Forelimb muscle (tissue), 1 donor: ENCODE results near the gene TCF15. TPM values are rescaled to one million over a fixed set of nuclear protein-coding genes. Genes with fewer than 3 reads are reported as not detected.

ENCODE experiments used
- DNase-seq: peaks from one replicate; pipeline ENCODE4 v3.0.0-alpha.2; 2013; ENCODE audit warnings: low read depth
- polyA plus RNA-seq: library from polyadenylated mRNA; unstranded; fragments of 120-200 nt; gene quantifications from one replicate; pipeline ENCODE4 v1.2.1, GENCODE V29; 2013; ENCODE audit not compliant: insufficient read length

Gene TCF15
- polyA plus RNA-seq: 5.3 TPM

- no peak for DNase-seq
Observed at GRCh38 chr20:610130-611046, at the start of gene TCF15. TCF15 (minus strand) TSS chr20:610309; CDS start chr20:610237, 72 bp downstream.

DNA sequence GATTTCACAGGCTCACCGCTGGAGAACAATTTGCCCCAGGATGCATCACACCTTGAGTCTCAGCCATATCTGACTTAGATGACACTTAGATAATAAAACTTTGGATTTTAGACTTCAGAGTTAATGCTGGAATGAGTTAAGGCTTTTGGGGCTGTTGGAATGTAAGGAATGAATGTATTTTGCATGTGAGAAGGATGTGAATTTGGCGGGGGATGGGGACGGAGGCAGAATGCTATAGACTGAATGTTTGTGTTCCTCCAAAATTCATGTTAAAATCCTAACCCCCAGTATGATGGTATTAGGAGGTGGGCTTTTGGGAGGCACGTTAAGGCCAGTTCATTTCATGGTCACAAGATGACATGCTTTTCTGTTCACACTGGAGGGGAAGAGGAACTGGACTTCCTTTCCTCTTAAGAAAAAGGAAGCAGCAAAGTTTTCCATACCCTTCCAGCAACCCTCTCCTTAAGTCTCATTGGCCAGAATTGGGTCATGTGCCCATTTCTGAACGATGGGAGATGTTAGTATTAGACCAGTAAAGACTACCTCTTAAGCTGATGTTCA is 48.7 kb upstream of the TCF15 start:
- DNase-seq: no peak

DNA sequence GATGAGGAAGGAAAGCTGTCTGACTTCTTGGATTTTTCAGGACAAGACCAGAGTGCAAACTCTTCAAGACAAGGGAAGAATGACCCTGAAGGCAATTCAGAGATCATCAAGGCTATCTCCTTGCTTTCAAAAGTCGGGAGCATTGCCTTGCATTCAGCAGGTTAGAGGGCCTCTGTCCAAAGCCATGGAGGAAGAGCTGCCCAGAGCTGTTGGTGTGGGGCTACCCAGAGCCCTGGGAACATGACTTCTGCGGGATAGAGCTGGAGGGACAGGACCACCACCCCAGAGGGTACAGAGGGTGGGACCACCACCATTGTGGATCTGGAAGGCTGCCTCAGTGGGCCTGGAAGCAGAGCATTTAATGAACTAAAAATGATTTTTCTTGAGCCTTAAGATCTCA is 48.1 kb upstream of the TCF15 start:
- DNase-seq: no peak

DNA sequence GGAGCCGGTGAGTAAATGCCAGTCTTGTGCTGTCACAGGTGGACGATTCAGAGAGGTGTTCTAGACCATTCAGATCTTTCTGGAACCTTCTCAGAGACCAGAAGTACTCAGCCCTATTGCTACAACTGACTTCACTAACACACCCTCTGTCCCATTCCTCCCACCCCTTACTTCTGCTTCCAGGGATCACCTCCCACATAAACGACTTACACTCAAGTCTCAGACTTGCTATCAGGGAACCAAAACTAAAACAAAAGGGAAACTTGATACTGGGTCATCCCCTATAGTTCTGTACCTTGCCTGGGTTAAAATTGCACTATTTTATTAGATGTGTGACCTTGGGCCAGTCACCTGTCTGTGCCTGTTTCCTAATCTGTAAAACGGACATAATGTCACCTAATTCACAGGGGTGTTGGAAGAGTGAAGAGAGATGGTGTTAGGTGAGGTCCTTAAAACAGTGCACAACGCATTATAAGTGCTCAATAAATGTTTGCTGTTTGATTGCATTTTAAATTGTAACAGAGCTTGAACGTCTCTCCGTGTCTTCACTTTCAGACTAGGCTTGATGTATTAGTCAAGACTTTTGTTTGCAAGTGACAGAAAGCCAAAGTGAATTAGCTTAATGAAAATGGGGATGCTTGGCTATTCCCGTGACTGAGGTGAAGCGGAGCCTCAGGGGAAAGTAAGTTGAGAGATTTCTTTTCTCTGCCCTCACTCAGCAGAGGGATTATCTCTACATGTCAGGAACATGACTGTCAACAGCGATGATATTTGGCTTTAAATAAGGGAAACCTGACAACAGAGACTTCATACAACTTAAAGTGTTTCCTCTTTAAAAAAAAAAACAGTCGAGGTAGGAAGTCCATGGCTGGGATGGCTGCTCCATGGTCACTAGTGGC is 45.9 kb upstream of the TCF15 start:
- DNase-seq: no peak

DNA sequence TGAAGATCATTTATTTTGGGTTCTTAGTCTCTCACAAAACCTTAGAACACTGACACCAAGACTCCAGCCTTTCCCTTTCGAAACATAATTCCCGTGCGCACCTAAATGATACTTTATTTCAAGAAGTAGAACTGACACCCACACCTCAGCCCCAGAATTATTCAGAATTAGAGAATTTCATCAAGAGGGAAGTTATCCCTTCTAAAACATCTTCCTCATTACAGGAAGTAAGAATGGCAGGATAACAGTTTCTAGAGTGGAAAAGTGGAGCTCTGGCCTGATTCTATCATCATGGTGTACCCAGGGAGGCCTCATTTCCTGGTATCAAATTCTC is 44.3 kb upstream of the TCF15 start:
- no peak for DNase-seq

DNA sequence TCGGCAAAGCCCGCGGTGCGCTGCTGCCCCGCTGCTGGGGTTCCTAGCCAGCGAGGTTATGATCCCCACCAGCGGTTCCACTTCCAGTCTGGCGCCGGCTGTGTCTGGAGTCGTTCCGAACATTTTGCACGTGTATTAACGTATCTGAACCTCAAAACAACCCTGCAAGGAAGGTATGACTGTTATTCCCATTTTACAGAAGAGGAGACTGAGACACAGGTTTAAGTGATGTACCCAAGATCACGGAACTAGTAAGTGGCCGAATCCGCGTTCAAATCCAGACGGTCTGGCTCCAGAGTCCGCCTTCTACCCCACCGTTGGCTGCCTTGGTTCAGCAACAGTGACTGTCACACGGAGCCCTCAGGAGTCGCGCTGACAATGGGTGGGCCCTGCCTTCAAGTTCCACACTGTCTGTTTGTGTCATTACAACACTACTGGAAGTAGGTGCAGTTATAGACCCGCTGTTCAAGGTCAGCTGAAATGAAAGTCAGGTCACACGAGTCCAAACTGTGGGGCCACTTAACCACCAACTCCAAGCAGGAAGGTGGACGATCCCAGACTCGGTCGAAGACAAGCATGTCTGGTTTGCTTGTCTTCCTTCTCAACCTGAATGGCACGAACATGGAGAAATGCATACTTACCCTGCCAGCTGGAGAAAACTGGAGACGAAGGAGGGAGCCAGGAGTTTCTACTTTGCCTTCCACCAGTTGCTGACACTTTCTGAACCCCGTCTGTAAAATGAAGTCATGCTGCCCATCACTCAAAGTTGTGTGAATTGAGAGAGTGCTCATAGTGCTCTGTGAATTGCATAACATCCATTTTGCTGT is 43.7 kb upstream of the TCF15 start:
- no peak for DNase-seq

- no peak for DNase-seq
Observed at GRCh38 chr20:653110-653589, 43.0 kb upstream of the TCF15 start, which contains the start of gene SRXN1. SRXN1 (minus strand) TSS chr20:653200; CDS start chr20:653185, 15 bp downstream.

DNA sequence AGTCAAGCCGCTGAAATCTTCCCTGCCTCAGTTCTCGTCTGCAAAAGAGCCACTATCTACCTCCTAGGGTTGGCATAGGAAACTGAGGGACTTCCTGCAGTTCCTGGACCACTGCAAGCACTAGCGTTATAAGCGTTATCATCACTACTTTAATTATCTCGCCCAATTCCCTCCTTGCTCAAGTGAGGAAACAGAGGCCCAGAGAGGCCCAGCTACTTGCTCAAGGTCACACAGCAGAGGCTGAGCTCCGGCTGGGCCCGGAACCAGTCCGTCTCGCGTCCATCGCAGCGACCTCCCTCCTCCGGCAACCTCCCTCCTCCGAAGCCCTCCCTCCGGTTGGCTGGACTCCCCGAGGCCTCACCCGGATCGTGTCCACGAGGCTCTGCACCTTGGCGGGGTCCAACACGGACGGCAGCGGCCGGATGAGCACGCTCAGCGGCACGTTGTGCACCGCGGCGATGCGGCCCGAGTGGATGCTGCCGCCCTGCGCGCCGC is 42.6 kb upstream of the TCF15 start:
- DNase-seq: no peak

- no peak for DNase-seq
Observed at GRCh38 chr20:651713-652614, 41.9 kb upstream of the TCF15 start.

DNA sequence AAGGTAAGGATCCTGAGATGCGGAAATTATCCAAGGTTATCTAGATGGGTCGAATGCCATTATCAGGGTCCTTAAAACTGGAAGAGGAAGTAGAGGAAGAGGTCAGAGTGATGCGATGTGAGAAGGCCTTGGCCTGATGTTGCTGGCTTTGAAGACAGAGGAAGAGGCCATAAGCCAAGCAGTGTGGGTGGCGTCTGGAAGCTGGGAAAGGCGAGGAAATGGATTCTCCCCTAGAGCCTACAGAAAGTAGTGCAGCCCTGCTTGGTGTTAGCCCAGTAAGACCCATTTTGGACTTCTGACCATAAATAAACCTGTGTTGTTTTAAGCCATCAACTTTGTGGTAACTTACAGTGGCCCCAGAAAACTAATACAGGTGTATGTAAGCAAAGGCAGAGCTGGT is 40.8 kb upstream of the TCF15 start:
- no peak for DNase-seq

- DNase-seq: no peak
Observed at GRCh38 chr20:650281-650680, 40.2 kb upstream of the TCF15 start.

- DNase-seq: no peak
Observed at GRCh38 chr20:647479-648019, 37.4 kb upstream of the TCF15 start.

- no peak for DNase-seq
Observed at GRCh38 chr20:646868-647233, 36.7 kb upstream of the TCF15 start.

DNA sequence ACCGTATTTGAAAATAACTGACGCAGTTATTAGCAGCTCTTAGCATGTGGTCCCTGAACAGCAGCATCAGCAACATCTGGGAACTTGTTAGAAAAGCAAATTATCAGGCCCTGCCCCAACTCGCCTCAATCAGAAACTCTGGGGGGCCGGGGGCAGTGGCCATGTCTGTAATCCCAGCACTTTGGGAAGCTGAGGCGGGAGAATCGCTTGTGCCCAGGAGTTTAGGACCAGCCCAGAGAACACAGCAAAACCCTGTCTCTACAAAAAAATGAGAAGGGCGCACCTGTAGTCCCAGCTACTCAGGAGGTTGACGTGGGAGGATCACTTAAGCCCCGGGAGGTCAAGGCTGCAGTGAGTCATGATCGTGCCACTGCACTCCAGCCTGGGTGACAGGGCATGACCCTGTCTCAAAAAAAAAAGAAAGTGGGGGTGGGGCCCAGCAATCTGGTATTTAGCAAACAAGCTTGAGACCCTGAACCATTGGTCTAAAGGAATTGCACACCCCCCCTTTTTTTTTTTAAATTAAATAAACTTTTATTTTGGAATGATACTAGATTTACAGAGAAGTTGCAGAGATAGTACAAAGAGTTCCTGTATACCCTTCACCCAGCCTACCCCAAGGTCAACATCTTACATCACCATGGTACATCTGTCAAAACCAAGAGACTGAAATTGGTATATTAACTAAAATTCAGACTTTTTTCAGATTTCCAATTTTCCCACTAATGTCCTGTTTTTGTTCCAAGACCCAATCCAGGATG is 36.2 kb upstream of the TCF15 start:
- no peak for DNase-seq

GRCh38 chr20:645318-646106 is 35.4 kb upstream of the TCF15 start:
- no peak for DNase-seq

DNA sequence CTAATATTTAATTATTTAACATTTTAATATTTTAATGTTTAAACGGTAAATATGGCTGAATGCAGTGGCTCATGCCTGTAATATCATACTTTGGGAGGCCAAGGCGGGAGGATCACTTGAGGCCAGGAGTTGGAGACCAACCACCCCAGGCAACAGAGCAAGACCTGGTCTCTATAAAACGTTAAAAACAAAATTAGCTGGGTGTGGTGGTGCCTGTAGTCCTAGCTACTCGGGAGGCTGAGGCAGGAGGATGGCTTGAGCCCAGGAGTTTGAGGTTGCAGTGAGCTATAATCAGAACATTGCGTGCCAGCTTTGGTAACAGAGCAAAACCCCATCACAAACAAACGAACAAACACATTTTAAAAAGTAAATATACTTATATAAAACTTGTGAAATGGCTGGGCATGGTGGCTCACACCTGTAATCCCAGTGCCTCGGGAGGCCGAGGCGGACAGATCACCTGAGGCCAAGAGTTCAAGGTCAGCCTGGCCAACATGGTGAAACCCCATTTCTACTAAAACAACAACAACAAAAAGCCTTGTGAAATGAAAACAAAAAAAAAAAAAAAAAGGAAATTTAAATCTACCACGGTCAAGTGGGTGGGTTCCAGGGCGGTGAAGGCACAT is 34.7 kb upstream of the TCF15 start:
- no peak for DNase-seq

GRCh38 chr20:642398-643174 is 32.5 kb upstream of the TCF15 start:
- no peak for DNase-seq
